Measurements from ENCODE around the gene CDON.

Gene CDON

DNA sequence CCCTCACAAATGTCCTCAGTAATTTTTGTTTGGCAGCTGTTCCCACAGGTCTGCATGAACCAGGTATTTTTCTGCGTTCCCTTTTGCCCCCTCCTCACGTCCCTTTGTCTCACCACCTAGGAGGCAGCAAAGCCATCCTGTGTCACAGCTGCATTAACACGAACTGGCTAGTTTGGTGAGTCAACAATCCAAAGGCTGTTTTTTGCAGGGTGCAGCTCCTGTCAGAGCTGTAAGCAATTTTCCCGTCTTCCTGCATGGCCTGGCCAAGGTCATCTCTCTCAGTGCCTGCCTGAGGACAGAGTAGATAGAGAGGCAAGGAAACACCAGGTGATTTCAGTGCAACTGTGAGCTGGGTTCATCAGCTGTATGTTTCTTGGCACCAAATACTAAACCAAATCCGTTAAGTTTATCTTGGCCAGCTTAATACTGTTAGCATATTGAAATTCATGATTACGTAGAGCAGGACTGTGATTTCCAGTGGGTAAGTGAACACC lies 137.4 kb downstream of the CDON start:
- no peaks in the 10 kb centered on the region for H3K36me3 ChIP-seq (ENCODE audit: insufficient read depth, low read length)
- H4K20me1 ChIP-seq (ENCODE audit: insufficient read depth, low read length): no peaks in the 10 kb centered on the region
- no peaks in the 10 kb centered on the region for H3K79me2 ChIP-seq (ENCODE audit: insufficient read depth, low read length)
- no peak for TF ChIP-seq EZH2 (IDR thresholded peaks at IDR 0.05; ENCODE audit: borderline replicate concordance, low read depth, low read length, severe bottlenecking)
- TF ChIP-seq, protein P1, sequence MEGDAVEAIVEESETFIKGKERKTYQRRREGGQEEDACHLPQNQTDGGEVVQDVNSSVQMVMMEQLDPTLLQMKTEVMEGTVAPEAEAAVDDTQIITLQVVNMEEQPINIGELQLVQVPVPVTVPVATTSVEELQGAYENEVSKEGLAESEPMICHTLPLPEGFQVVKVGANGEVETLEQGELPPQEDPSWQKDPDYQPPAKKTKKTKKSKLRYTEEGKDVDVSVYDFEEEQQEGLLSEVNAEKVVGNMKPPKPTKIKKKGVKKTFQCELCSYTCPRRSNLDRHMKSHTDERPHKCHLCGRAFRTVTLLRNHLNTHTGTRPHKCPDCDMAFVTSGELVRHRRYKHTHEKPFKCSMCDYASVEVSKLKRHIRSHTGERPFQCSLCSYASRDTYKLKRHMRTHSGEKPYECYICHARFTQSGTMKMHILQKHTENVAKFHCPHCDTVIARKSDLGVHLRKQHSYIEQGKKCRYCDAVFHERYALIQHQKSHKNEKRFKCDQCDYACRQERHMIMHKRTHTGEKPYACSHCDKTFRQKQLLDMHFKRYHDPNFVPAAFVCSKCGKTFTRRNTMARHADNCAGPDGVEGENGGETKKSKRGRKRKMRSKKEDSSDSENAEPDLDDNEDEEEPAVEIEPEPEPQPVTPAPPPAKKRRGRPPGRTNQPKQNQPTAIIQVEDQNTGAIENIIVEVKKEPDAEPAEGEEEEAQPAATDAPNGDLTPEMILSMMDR (IDR thresholded peaks at IDR 0.05; ENCODE audit: borderline replicate concordance, extremely low read depth, low read length, poor library complexity, severe bottlenecking): no peak
- H3K4me3 ChIP-seq (ENCODE audit: low read depth in 1 of 2, low read length in 2 of 2): no peak overlapping the region
- no peaks in the 10 kb centered on the region for H3K27me3 ChIP-seq (ENCODE audit: insufficient read depth, low read length, poor library complexity)
- no peak overlapping the region for H2AFZ ChIP-seq (ENCODE audit: low read depth, low read length)
- H3K9ac ChIP-seq (ENCODE audit: low read depth, low read length): no peak overlapping the region
- no peaks in the 10 kb centered on the region for H3K4me1 ChIP-seq (ENCODE audit: insufficient read depth, low read length)
- H3K4me2 ChIP-seq (ENCODE audit: insufficient read depth, low read length): no peak overlapping the region
- DNase-seq (no peak), ATAC-seq (ENCODE audit: insufficient read depth, low read depth) (no peak)
- H3K9me3 ChIP-seq (ENCODE audit: insufficient read depth, low read length, severe bottlenecking): no peaks in the 10 kb centered on the region
- H3K27ac ChIP-seq (ENCODE audit: low read length): no peak overlapping the region

DNA sequence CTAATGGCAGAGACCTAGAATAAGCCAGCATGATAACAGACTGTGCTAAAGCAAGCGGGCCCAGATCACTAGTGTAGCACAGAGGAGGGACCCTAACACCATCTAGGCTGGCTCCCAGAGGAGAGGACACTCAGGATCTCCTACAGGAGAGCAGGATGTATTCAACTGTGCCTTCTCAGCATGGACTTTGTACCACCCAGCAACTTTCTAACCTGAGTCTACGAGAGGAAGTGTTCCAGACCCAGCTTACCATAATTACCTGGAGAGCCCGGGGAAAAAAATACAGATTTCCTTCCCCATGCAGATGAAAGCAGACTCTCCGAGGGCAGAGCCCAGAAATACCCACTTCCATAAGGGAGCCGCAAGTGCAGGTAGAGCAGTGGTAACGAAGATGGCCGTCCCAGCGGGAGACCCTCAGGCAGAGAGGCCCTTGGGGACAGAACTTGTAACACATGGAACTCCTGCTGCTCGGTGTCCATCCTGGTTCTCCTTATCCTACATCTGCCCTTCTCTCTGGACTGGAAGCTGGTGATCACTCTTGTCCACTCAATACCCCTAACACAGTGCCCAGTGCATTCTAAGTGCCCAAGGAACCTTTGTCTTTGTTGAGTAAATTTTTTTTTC lies 138.2 kb downstream of the CDON start:
- no peak for TF ChIP-seq EZH2 (IDR thresholded peaks at IDR 0.05; ENCODE audit: borderline replicate concordance, low read depth, low read length, severe bottlenecking)
- TF ChIP-seq, protein P1 (IDR thresholded peaks at IDR 0.05; ENCODE audit: borderline replicate concordance, extremely low read depth, low read length, poor library complexity, severe bottlenecking): no peak
- no peak for DNase-seq
- Histone ChIP-seq H3K79me2 (ENCODE audit: insufficient read depth, low read length) (no peaks in the 10 kb centered on the region), H3K27ac (ENCODE audit: low read length) (no peak overlapping the region), H2AFZ (ENCODE audit: low read depth, low read length) (no peak overlapping the region), H3K4me3 (ENCODE audit: low read depth in 1 of 2, low read length in 2 of 2) (no peak overlapping the region), H3K4me2 (ENCODE audit: insufficient read depth, low read length) (no peak overlapping the region), H3K36me3 (ENCODE audit: insufficient read depth, low read length) (no peaks in the 10 kb centered on the region), H3K9me3 (ENCODE audit: insufficient read depth, low read length, severe bottlenecking) (no peaks in the 10 kb centered on the region), H3K27me3 (ENCODE audit: insufficient read depth, low read length, poor library complexity) (no peaks in the 10 kb centered on the region), H3K4me1 (ENCODE audit: insufficient read depth, low read length) (no peaks in the 10 kb centered on the region), H4K20me1 (ENCODE audit: insufficient read depth, low read length) (no peaks in the 10 kb centered on the region), H3K9ac (ENCODE audit: low read depth, low read length) (no peak overlapping the region)
- ATAC-seq (ENCODE audit: insufficient read depth, low read depth): no peak

DNA sequence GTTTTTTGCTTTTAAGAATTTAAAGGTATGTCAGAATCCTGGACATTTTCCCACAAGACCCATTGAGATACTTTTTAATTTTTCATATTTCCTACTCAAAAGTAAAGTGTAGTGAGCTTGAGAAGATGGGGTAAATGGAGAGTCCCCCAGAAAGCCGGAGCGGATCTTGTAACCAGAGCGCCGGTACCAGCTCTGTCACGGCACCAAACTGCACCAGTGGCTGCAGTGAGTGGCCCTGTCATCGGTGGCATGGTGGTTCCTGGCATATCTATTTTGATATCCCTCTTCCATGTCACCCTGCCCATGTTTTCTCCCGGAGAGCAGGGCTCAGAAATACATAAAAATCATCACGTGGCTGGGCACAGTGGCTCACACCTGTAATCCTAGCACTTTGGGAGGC lies 139.0 kb downstream of the CDON start:
- no peak overlapping the region for H3K9ac ChIP-seq (ENCODE audit: low read depth, low read length)
- no peak overlapping the region for H3K27ac ChIP-seq (ENCODE audit: low read length)
- no peak overlapping the region for H2AFZ ChIP-seq (ENCODE audit: low read depth, low read length)
- DNase-seq (no peak), ATAC-seq (ENCODE audit: insufficient read depth, low read depth) (no peak)
- H3K27me3 ChIP-seq (ENCODE audit: insufficient read depth, low read length, poor library complexity): peaks cover 2% of the 10 kb centered on the region
- H3K79me2 ChIP-seq (ENCODE audit: insufficient read depth, low read length): no peaks in the 10 kb centered on the region
- no peaks in the 10 kb centered on the region for H4K20me1 ChIP-seq (ENCODE audit: insufficient read depth, low read length)
- no peaks in the 10 kb centered on the region for H3K36me3 ChIP-seq (ENCODE audit: insufficient read depth, low read length)
- no peaks in the 10 kb centered on the region for H3K9me3 ChIP-seq (ENCODE audit: insufficient read depth, low read length, severe bottlenecking)
- no peak overlapping the region for H3K4me2 ChIP-seq (ENCODE audit: insufficient read depth, low read length)
- TF ChIP-seq, protein P1 (IDR thresholded peaks at IDR 0.05; ENCODE audit: borderline replicate concordance, extremely low read depth, low read length, poor library complexity, severe bottlenecking): no peak
- no peak for TF ChIP-seq EZH2 (IDR thresholded peaks at IDR 0.05; ENCODE audit: borderline replicate concordance, low read depth, low read length, severe bottlenecking)
- H3K4me3 ChIP-seq (ENCODE audit: low read depth in 1 of 2, low read length in 2 of 2): no peak overlapping the region
- no peaks in the 10 kb centered on the region for H3K4me1 ChIP-seq (ENCODE audit: insufficient read depth, low read length)

Measured in DND-41 (cell line).